ENCODE data around the gene TAS2R43.

GRCh38 chr12:11055306-11055705 is 36.8 kb downstream of the TAS2R43 start:
- TF ChIP-seq ZSCAN5A (tag by site-specific recombination; IDR thresholded peaks at IDR 0.05) (no peak), ZBTB7A (tag by site-specific recombination; IDR thresholded peaks at IDR 0.05; ENCODE audit: low read depth) (no peak), ZNF777 (tag by site-specific recombination; IDR thresholded peaks at IDR 0.05; ENCODE audit: borderline replicate concordance) (no peak), ZFHX2 (tag by site-specific recombination; conservative IDR thresholded peaks at IDR 0.05) (no peak), MYNN (tag by site-specific recombination; IDR thresholded peaks at IDR 0.05; ENCODE audit: borderline replicate concordance) (no peak), ZNF37A (tag by site-specific recombination; IDR thresholded peaks at IDR 0.05) (no peak), PRDM10 (tag by site-specific recombination; IDR thresholded peaks at IDR 0.05) (no peak), CTCF (tag by site-specific recombination; IDR thresholded peaks at IDR 0.05) (no peak)

Measured in HEK293 (cell line).